GM12874 (cell line): ENCODE measurements around the gene FLRT2.

Experiments used
- TF ChIP-seq, protein P1 (sequence below): IDR thresholded peaks from 2 replicates; pipeline ENCODE4 v1.5.1; 2011; ENCODE audit warnings: low read depth, mild to moderate bottlenecking, control low read depth, low read length, moderate library complexity; ENCODE audit not compliant: insufficient read depth

FLRT2 gene

DNA sequence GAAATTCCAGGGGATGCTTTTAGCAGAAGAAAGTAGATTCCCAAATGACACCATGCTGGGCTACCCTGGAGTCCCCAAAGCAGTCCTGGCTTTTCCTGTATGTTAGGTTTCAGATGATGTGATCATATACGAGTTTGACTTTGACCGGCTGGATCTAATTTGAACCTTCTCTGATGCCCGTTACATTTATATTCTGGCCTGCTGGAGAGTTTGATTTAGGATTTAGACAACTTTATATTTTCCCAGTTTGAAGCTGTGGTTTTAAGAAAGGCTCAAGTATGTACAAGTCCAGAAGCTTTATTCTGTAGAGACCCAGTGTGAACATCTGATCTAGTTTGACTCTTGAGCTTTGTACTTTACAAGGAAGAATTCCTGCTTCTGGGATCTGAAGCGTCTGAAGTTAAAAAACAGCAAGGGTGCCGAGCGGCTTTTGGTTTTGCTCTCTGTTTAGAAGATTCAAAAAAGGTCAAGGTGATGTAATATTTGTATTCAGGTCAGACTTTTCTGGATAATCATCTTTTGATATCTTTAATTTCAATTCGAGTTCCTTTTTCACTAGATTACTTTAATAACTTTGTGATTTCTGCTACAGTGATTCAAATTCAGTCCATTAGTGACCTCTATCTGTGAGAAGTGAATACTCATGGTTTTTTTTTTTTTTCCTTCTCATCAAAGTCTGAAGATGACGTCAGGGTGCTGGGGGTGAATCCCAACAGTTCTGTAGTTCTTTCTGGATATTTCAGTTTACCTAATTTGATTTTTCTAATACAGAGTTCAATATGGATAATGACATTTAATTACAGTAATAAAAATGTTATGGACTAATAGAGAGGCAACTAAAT, 6.3 kb downstream of the FLRT2 start:
- TF ChIP-seq, protein P1, sequence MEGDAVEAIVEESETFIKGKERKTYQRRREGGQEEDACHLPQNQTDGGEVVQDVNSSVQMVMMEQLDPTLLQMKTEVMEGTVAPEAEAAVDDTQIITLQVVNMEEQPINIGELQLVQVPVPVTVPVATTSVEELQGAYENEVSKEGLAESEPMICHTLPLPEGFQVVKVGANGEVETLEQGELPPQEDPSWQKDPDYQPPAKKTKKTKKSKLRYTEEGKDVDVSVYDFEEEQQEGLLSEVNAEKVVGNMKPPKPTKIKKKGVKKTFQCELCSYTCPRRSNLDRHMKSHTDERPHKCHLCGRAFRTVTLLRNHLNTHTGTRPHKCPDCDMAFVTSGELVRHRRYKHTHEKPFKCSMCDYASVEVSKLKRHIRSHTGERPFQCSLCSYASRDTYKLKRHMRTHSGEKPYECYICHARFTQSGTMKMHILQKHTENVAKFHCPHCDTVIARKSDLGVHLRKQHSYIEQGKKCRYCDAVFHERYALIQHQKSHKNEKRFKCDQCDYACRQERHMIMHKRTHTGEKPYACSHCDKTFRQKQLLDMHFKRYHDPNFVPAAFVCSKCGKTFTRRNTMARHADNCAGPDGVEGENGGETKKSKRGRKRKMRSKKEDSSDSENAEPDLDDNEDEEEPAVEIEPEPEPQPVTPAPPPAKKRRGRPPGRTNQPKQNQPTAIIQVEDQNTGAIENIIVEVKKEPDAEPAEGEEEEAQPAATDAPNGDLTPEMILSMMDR = no peak

- TF ChIP-seq, protein P1 = no peak
Observed at GRCh38 chr14:85536833-85537190, 6.9 kb downstream of the FLRT2 start.

- TF ChIP-seq, protein P1 = no peak
Observed at GRCh38 chr14:85537526-85537925, 7.6 kb downstream of the FLRT2 start.

DNA sequence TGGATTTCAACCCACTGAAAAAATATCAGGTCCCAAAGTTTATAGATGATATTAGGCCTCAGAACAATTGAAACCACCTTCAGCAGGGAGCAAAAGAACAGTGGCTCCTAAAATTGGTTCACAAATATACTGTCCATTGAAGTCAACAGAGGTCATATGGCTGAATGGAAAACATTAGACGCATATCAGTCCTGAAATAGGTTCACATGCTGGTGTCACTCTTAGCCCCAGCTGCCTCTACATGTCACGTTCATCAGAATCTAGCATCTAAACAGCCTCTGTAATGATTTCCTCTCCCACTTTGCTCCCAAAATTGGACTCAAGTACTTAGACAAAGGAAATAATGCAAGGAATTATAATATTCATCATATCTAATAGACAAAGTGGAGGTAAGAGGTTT, 8.7 kb downstream of the FLRT2 start:
- TF ChIP-seq, protein P1 = no peak

DNA sequence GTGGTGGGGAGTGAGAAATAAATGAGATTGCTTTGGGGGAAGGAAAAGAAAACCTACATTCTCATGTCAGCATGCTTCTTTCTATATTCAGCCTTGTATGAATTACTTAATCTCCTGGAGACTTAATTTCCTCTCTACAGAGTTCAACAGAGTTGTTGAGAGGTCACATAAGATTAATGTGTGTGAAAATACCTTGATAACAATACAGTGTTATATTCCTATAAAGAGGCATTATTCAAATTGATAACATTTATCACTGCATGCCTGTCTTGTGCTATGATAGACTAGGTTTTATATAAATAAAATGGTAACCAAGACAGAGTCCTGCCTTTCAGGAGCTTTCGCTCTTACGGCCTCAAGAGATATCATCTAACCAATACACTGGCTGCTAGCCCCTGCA, 9.6 kb downstream of the FLRT2 start:
- TF ChIP-seq, protein P1 = no peak

DNA sequence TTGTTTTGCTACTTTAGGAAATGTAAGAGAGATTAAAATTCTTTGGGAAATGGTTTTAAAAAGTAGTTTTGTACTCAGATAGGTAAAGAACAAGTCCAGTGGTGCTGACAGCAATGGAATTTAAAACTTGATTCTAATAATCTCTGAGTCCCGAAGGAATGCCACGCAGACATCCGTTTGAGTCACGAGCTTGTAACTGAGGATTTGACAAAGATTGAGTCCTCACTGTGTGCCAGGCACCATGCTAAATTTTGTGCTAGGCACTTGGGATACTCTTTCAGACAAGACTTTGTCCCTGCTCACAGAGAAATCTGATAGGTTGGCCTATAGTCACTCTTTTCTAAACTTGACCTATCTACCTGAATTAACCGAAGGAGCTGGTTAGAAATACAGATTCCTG, 12.7 kb downstream of the FLRT2 start:
- TF ChIP-seq, protein P1 = no peak

GRCh38 chr14:85545738-85546137, 15.8 kb downstream of the FLRT2 start:
- TF ChIP-seq, protein P1 = no peak

- TF ChIP-seq, protein P1 = no peak
Observed at GRCh38 chr14:85546390-85546789, 16.4 kb downstream of the FLRT2 start.
